HL-60 (cell line): ENCODE results near the gene ADAMTS16.

ENCODE experiments used
- DNase-seq, 2 experiments: peaks; one replicate each; pipeline ENCODE4 v3.0.0-alpha.2; 2010 to 2020; ENCODE audit warnings: low read depth in 1 of 2, low spot score in 1 of 2
- H3K27ac ChIP-seq: fragments of 250-450 bp; sonication (Bioruptor Pico); replicated peaks from 2 replicates; pipeline ENCODE4 v1.5.1; 2020; ENCODE audit warnings: mild to moderate bottlenecking, moderate library complexity
- H3K27me3 ChIP-seq: fragments of 250-450 bp; sonication (Bioruptor Pico); 2 replicates; pipeline ENCODE4 v1.5.1; 2021; ENCODE audit warnings: mild to moderate bottlenecking, moderate library complexity; ENCODE audit not compliant: insufficient read depth, poor library complexity, severe bottlenecking
- H3K4me3 ChIP-seq: replicated peaks from 2 replicates; pipeline ENCODE4 v1.5.1; 2011; ENCODE audit warnings: mild to moderate bottlenecking, control low read depth, low read length; ENCODE audit not compliant: insufficient read depth
- GABPA ChIP-seq: IDR thresholded peaks from 2 replicates; pipeline ENCODE4 v1.6.1; 2012; ENCODE audit warnings: low read depth
- POLR2AphosphoS5 ChIP-seq: IDR thresholded peaks from 2 replicates; pipeline ENCODE4 v1.6.1; 2012; ENCODE audit warnings: low read depth
- SPI1 ChIP-seq: IDR thresholded peaks from 2 replicates; pipeline ENCODE4 v1.6.1; 2012; ENCODE audit warnings: low read depth, mild to moderate bottlenecking, borderline replicate concordance
- TF ChIP-seq, protein P1 (sequence below): IDR thresholded peaks from one replicate; pipeline ENCODE4 v1.5.1; 2011; ENCODE audit warnings: low read length, control low read depth, inconsistent platforms; ENCODE audit not compliant: insufficient read depth
- TF ChIP-seq, protein P2 (sequence below): IDR thresholded peaks from 2 replicates; pipeline ENCODE4 v1.6.1; 2012; ENCODE audit warnings: low read depth; ENCODE audit not compliant: insufficient replicate concordance

Gene ADAMTS16

DNA sequence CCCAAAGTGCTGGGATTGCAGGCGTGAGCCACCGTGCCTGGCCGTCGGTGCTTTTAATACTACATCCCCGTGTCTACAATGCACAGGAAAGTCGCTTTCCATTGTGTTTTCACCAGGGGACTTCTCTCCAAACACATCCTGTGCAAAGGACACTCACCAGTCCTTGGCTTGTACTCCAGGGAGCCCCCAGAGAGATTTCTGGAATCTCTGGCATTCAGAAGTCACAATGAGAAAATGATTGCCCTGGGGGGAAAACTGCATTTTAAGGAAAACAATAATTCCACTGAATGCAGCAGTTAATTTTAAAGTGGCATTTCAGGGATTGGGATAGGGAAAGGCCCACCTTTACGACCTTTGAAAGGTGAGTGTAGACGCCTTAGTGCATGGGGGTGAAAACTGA lies 112.0 kb downstream of the ADAMTS16 start:
- no peak overlapping the region for H3K4me3 ChIP-seq
- H3K27ac ChIP-seq: no peak overlapping the region
- H3K27me3 ChIP-seq: no peaks in the 10 kb centered on the region
- no peak for DNase-seq
- TF ChIP-seq, protein P1, sequence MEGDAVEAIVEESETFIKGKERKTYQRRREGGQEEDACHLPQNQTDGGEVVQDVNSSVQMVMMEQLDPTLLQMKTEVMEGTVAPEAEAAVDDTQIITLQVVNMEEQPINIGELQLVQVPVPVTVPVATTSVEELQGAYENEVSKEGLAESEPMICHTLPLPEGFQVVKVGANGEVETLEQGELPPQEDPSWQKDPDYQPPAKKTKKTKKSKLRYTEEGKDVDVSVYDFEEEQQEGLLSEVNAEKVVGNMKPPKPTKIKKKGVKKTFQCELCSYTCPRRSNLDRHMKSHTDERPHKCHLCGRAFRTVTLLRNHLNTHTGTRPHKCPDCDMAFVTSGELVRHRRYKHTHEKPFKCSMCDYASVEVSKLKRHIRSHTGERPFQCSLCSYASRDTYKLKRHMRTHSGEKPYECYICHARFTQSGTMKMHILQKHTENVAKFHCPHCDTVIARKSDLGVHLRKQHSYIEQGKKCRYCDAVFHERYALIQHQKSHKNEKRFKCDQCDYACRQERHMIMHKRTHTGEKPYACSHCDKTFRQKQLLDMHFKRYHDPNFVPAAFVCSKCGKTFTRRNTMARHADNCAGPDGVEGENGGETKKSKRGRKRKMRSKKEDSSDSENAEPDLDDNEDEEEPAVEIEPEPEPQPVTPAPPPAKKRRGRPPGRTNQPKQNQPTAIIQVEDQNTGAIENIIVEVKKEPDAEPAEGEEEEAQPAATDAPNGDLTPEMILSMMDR: no peak
- TF ChIP-seq SPI1: no peak

- no peak overlapping the region for H3K4me3 ChIP-seq
- DNase-seq: no peak
- TF ChIP-seq, protein P1: no peak
- TF ChIP-seq SPI1: no peak
- TF ChIP-seq POLR2AphosphoS5: no peak
- TF ChIP-seq, protein P2, sequence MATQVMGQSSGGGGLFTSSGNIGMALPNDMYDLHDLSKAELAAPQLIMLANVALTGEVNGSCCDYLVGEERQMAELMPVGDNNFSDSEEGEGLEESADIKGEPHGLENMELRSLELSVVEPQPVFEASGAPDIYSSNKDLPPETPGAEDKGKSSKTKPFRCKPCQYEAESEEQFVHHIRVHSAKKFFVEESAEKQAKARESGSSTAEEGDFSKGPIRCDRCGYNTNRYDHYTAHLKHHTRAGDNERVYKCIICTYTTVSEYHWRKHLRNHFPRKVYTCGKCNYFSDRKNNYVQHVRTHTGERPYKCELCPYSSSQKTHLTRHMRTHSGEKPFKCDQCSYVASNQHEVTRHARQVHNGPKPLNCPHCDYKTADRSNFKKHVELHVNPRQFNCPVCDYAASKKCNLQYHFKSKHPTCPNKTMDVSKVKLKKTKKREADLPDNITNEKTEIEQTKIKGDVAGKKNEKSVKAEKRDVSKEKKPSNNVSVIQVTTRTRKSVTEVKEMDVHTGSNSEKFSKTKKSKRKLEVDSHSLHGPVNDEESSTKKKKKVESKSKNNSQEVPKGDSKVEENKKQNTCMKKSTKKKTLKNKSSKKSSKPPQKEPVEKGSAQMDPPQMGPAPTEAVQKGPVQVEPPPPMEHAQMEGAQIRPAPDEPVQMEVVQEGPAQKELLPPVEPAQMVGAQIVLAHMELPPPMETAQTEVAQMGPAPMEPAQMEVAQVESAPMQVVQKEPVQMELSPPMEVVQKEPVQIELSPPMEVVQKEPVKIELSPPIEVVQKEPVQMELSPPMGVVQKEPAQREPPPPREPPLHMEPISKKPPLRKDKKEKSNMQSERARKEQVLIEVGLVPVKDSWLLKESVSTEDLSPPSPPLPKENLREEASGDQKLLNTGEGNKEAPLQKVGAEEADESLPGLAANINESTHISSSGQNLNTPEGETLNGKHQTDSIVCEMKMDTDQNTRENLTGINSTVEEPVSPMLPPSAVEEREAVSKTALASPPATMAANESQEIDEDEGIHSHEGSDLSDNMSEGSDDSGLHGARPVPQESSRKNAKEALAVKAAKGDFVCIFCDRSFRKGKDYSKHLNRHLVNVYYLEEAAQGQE: no peak
- TF ChIP-seq GABPA: no peak
- no peak overlapping the region for H3K27ac ChIP-seq
- H3K27me3 ChIP-seq: peaks cover 2% of the 10 kb centered on the region
Measured at GRCh38 chr5:5257353-5257752, 117.2 kb downstream of the ADAMTS16 start.

- Histone ChIP-seq H3K4me3 (no peak overlapping the region), H3K27ac (no peak overlapping the region), H3K27me3 (peaks cover 2% of the 10 kb centered on the region)
- TF ChIP-seq POLR2AphosphoS5 (no peak), SPI1 (no peak)
- TF ChIP-seq, protein P2: no peak
- TF ChIP-seq, protein P1: no peak
- DNase-seq: no peak
Measured at GRCh38 chr5:5258564-5258963, 118.4 kb downstream of the ADAMTS16 start.

- Histone ChIP-seq H3K27me3 (peaks cover 2% of the 10 kb centered on the region), H3K4me3 (no peak overlapping the region), H3K27ac (no peak overlapping the region)
- no peak for DNase-seq
- TF ChIP-seq SPI1: no peak
- TF ChIP-seq, protein P1: no peak
- TF ChIP-seq, protein P2: no peak
- no peak for TF ChIP-seq POLR2AphosphoS5
- TF ChIP-seq GABPA: no peak
Measured at GRCh38 chr5:5264727-5265126, 124.6 kb downstream of the ADAMTS16 start.
